Chondrocyte (in vitro differentiated cells): ENCODE results near the gene IFNLR1. TPM values are rescaled to one million over a fixed set of nuclear protein-coding genes. Genes with fewer than 3 reads are reported as not detected.
A peak's percentile ranks its signal among the peaks of the same experiment; 100 is the strongest.

Experiments
- DNase-seq: peaks from one replicate; pipeline ENCODE4 v3.0.0; 2021; ENCODE audit warnings: mixed read lengths, low spot score
- H3K27ac Mint-ChIP-seq: one replicate; pipeline ENCODE4 v1.8.0; 2021; ENCODE audit warnings: mild to moderate bottlenecking, moderate library complexity, mixed read lengths; ENCODE audit not compliant: unreplicated experiment
- H3K27me3 Mint-ChIP-seq: 2 replicates; pipeline ENCODE4 v1.8.0; 2021; ENCODE audit warnings: low read depth, mixed read lengths
- H3K36me3 Mint-ChIP-seq: 2 replicates; pipeline ENCODE4 v1.8.0; 2021; ENCODE audit warnings: low read depth, mixed read lengths
- H3K4me1 Mint-ChIP-seq: 2 replicates; pipeline ENCODE4 v1.8.0; 2021; ENCODE audit warnings: low read depth, mild to moderate bottlenecking, mixed read lengths
- H3K4me3 Mint-ChIP-seq: one replicate; pipeline ENCODE4 v1.8.0; 2021; ENCODE audit warnings: mild to moderate bottlenecking, moderate library complexity, mixed read lengths; ENCODE audit not compliant: unreplicated experiment
- H3K9me3 Mint-ChIP-seq: 2 replicates; pipeline ENCODE4 v1.8.0; 2021; ENCODE audit warnings: low read depth, mixed read lengths
- total RNA-seq: library from RNA; stranded (reverse); gene quantifications from 3 replicates; pipeline ENCODE4 v1.2.1, GENCODE V29; 2021
- TF ChIP-seq, protein P1 (sequence below): fragments of 200-600 bp; sonication (generic); IDR thresholded peaks from 2 replicates; pipeline ENCODE4 v1.5.0; 2021; ENCODE audit warnings: antibody characterized with exemption, mild to moderate bottlenecking, moderate library complexity

IFNLR1 gene
- total RNA-seq, 1 donor from 2014 or later = 0.12 TPM

DNA sequence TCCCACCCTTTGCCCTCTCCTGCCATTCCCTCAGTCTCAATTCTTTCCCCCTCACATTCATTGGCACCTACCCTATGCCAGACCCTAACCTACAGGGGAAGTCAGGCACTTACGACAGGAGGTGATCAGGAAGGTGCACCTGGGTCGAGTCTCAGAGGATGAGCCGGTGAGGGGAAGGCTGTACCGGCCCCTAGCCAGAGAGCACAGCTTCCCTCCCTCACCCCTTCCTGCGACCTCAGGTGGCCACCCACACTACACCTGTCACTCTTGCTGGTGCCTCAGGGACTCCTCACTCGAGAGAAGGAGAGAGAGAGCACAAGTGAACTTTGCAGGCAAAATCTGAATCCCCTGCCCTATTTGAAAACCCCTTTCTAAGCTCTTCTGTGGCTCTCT is 73.5 kb downstream of the IFNLR1 start:
- TF ChIP-seq, protein P1, sequence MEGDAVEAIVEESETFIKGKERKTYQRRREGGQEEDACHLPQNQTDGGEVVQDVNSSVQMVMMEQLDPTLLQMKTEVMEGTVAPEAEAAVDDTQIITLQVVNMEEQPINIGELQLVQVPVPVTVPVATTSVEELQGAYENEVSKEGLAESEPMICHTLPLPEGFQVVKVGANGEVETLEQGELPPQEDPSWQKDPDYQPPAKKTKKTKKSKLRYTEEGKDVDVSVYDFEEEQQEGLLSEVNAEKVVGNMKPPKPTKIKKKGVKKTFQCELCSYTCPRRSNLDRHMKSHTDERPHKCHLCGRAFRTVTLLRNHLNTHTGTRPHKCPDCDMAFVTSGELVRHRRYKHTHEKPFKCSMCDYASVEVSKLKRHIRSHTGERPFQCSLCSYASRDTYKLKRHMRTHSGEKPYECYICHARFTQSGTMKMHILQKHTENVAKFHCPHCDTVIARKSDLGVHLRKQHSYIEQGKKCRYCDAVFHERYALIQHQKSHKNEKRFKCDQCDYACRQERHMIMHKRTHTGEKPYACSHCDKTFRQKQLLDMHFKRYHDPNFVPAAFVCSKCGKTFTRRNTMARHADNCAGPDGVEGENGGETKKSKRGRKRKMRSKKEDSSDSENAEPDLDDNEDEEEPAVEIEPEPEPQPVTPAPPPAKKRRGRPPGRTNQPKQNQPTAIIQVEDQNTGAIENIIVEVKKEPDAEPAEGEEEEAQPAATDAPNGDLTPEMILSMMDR = no peak
- no peak overlapping the region for H3K27ac Mint-ChIP-seq
- no peak overlapping the region for H3K4me3 Mint-ChIP-seq
- DNase-seq = peak; percentile 53
- H3K4me1 Mint-ChIP-seq = peaks cover 47% of the 10 kb centered on the region
- H3K27me3 Mint-ChIP-seq = no peaks in the 10 kb centered on the region
- no peaks in the 10 kb centered on the region for H3K9me3 Mint-ChIP-seq
- H3K36me3 Mint-ChIP-seq = no peaks in the 10 kb centered on the region

DNA sequence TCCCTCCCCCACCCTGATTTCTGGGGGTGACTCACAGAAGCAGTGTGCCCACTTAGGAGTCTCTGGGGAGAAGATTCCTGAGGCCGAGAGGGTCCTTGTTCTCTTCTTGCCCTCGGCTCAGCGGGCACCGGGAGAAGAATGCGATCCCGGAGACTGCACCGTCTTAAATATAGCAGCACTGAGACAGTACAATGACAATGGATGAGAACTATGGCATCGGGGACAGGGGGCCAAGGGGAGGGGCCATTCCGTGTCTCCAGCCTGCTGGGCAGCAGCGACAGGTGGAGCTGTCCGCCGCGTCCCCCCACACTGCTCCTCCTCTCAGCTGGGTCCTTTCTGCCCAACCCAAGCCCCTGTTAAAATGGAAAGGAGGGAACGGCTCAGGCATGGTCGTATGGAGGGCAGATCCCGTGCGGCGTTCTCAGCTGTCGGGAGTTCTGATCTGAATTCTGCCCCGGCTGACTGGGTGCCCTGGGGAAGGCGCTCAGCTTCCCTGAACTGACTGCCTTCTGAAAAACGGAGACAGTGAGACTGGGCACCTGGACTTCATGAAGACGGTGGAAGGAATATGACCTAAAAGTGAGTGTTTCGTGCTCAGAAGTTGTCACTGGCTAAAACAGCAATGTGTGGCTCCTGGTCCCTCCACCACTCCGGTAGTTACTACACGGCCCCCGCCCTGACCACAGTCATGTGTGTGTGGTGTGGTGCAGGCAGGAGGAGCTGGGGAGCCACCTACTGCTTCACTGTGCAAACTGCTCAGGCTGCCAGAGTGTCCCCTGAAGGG is 74.9 kb downstream of the IFNLR1 start, which contains the start of gene MYOM3:
Gene MYOM3, minus strand, starts transcription at position 140 of the 784 bp plus-strand sequence. CDS start 3,499 bp downstream, outside the sequence.
- DNase-seq = peak; percentile 88
- TF ChIP-seq, protein P1 = peak; percentile 82
- H3K27me3 Mint-ChIP-seq = no peaks in the 10 kb centered on the region
- H3K9me3 Mint-ChIP-seq = no peaks in the 10 kb centered on the region
- H3K27ac Mint-ChIP-seq = peak within 1 kb of the TSS; percentile 18
- H3K4me1 Mint-ChIP-seq = peaks cover 46% of the 10 kb centered on the region
- peak within 1 kb of the TSS; percentile 29 for H3K4me3 Mint-ChIP-seq
- no peaks in the 10 kb centered on the region for H3K36me3 Mint-ChIP-seq

DNA sequence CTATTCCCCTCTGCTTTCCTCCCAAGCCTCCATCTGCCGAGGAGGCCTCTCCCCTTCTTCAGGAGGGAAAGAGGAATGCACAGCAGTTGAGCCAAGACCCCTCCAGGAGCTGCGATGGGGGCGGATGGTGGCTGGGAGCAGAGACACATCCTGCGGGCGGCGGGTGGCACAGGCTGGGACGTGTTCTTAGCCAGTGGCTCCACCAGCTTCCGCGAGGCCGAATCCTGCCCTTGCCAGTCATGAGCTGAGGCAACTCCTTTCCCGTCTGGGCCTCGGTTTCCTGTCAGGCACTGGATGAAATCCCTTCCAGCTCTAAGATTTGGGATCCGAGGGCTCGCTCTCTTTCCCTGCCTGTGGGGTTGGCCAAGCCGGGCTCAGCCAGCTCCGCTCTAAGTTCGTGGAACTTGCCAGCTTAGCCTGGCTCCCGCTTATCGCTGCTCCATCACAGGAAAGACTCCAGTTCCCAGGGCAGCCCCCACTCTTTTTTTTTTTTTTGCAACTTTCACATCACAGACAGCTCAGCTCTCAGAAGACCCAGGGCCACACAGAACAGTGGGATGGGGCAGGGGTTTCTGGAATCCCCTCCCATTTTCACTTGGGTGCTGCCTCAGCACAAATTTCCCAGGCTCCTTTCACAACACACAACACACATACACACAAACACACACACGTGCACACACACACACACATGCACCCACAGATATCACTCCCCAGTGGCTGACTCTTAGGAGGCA is 75.7 kb downstream of the IFNLR1 start:
- no peaks in the 10 kb centered on the region for H3K36me3 Mint-ChIP-seq
- H3K4me3 Mint-ChIP-seq = peak overlapping the region; percentile 29
- H3K27ac Mint-ChIP-seq = no peak overlapping the region
- TF ChIP-seq, protein P1 = no peak
- peaks cover 41% of the 10 kb centered on the region for H3K4me1 Mint-ChIP-seq
- H3K27me3 Mint-ChIP-seq = no peaks in the 10 kb centered on the region
- DNase-seq = no peak
- no peaks in the 10 kb centered on the region for H3K9me3 Mint-ChIP-seq

DNA sequence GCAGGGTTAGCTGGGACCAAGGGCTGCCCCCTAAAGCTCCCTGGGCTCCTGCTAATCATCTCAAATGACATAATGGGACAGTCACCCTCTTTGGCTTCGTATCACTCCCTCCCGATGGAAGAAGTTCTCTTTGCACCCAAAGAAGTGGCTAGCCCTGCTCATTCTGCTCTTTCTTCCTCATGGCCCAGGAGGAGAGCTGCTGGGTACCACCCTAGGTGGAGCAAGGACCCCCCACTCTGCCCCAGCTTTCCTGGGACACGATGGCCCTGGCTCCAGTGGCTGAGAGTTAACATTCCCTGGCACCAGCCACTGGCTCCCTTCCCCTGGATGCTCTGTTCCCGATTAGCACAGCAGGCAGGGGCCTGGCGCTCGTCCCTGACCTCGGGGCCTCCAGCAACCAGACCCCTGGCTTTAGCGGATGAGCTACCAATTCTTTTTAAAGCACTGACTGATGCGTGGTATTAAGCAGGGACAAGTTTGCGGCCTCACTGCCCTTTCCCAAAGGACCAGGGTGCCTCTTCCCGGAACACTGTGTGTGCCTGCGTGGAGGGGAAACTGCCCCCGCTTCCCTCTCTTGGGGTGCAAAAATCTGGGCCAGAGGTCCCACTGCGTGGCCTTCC is 76.3 kb downstream of the IFNLR1 start:
- Mint-ChIP-seq H3K27ac (no peak overlapping the region), H3K36me3 (no peaks in the 10 kb centered on the region), H3K4me1 (peaks cover 41% of the 10 kb centered on the region), H3K9me3 (no peaks in the 10 kb centered on the region), H3K4me3 (no peak overlapping the region), H3K27me3 (no peaks in the 10 kb centered on the region)
- no peak for DNase-seq
- TF ChIP-seq, protein P1 = no peak
